DLD1 (cell line): Measurements from ENCODE around the gene TFCP2L1.
"Not testable (repeated sequence)": the region's sequence is repeated elsewhere in the genome, so short reads cannot be mapped to it uniquely, and the experiment has no call there.

Source experiments
- in situ Hi-C: cut with HindIII; loops from 2 replicates; pipeline ENCODE4 v1.10.0; 2017; ENCODE audit warnings: low sequenced_read_pairs

TFCP2L1 gene

DNA sequence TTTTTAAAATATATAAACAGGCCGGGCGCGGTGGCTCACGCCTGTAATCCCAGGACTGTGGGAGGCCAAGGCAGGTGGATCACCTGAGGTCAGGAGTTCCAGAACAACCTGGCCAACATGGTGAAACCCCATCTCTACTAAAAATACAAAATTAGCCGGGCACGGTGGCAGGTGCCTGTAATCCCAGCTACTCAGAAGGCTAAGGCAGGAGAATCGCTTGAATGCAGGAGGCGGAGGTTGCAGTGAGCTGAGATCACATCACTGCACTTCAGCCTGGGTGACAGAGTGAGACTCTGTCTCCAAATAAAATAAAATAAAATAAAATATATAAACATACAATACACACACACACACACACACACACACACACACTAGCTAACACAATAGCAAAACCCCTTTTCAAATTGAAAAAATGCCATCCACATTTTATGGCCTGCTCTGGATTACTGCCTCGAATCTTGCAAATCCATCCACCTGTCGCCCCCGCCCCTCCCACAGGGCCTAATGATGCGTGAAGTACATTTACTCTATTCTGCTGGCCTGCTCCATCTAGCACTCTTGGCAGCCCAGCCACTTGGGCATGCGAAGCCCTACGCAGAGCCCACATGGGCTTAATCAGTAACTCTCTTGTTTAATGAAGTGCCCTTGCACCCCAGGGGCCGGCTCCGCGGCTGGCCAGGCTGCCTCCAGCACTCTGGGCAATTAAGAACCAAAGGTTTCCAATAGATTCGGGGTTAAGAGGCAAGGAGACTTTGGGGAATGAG is 57.4 kb downstream of the TFCP2L1 start:
- in situ Hi-C loops: not testable (repeated sequence)

DNA sequence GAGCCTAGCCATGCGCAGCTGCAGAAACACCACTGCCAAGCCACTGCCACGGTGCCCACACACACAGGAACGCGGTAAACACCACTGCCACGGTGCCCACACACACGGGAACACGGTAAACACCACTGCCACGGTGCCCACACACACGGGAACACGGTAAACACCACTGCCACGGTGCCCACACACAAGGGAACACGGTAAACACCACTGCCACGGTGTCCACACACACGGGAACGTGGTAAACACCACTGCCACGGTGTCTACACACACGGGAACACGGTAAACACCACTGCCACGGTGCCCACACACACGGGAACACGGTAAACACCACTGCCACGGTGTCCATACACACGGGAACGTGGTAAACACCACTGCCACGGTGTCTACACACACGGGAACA is 59.3 kb downstream of the TFCP2L1 start:
- in situ Hi-C loops: not testable (repeated sequence)

GRCh38 chr2:121220995-121221394 is 64.0 kb downstream of the TFCP2L1 start:
- in situ Hi-C loops: no loop called here

DNA sequence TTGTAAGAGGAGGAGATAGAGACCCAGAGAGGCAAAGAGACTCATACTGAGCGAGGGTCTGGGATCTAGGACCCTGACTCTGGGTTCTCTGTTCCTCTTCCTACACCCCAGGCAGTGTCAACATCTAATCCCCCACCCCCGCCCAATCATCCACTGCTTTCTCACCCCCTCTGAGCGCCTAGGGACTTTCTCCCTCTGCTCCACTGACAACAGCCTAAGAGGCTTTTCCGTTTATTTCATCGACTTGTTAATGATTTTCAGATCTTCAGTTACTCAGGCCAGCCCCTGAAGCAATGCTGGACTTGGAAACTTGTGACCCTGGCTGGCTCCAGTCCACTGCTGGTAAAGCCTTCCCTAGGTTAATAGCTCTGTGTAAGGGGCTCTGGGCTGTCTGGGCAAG is 65.1 kb downstream of the TFCP2L1 start:
- in situ Hi-C loops: no loop called here

DNA sequence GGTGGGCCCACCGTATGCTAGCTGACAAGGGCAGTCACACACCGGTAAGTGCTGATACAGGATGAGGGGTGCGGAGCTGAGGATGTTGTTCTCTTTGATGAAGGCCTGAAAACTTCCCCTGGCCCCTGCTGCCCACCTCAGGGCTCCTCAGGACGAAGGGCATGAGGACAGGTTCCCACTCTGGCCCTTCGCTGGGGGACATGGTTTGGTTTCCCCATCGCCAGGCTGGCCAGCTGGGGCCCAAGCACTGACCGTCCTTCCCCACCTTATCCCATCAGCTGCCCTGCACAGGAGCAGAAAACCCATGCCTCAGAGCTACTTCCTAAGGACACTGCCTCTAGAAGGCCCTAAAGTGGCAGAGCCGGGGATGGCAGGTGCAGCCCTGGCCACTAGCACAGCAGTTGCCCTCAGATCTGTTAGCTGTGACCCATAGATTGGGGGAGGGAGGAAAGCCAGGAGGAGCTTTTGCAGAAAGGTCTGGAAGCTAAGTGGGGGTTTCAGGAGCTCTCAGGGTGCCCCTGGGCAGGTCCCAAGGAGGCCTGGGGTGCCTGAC is 66.5 kb downstream of the TFCP2L1 start:
- in situ Hi-C loops: no loop called here

GRCh38 chr2:121217627-121218026 is 67.4 kb downstream of the TFCP2L1 start:
- in situ Hi-C loops: no loop called here

DNA sequence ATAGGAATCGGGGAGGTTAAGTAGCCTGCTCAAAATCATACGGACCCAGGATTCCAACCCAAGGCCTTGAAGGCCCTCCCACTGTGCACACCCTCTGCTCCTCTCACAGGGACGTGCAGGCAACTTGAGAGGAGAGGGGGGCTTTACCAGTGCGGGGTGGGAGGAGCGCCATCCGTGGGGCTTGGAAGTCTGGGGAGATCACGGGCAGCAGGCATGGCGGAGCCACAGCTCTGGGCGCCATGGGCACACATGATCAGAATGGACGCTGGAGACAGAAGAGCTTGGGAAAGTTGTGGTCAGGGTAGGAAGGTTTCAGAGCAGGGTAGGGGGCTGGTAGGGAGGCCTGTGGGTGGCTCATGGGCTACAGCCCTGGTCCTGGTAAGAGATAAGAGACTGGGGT is 70.7 kb downstream of the TFCP2L1 start:
- in situ Hi-C loops: no loop called here

- in situ Hi-C loops: no loop called here
These were observed 71.6 kb downstream of the TFCP2L1 start for GRCh38 chr2:121213386-121213785.

GRCh38 chr2:121212661-121213325 is 72.2 kb downstream of the TFCP2L1 start:
- in situ Hi-C loops: no loop called here

DNA sequence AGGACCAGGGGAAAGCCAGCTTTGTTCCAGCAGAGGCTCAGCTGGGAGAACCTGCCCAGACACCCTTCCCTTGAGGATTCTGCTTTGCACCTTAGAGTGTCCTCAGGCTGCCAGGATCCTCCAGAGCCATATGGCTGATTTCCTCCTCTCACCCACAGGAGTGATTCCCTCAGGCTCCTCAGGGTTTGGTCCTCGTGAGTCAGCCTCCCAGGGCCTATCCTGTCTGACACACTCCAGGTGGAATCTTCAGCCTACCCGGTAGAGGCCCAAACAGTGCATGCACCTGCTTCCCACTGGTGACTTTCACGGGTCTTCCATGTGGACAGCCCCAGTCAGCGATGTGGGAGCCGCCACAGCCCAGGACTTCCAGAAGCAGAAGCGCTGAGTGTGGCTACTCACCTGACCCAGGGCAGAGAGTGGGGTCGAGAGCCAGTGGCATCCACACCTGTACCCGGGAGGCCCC is 73.3 kb downstream of the TFCP2L1 start:
- in situ Hi-C loops: no loop called here

DNA sequence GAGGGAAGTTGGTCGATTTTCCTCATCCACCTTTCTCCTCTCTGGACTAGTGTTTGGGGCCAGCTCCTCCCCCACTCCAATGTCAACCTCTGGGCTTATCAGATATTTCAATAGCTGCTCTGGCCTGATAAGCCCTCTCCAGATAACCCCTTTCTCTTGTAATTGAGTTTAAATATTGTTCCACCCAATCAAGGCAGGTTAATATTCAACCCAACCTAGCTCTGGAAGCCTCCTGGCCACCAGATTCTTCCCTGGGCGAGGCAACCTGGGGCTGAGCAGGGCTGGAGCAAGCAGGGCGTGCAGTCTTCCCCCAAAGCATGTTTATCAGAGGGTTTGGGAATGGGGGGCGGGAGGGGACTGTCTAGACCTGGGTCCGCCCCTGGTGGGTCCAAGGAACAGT is 73.8 kb downstream of the TFCP2L1 start:
- in situ Hi-C loops: no loop called here

DNA sequence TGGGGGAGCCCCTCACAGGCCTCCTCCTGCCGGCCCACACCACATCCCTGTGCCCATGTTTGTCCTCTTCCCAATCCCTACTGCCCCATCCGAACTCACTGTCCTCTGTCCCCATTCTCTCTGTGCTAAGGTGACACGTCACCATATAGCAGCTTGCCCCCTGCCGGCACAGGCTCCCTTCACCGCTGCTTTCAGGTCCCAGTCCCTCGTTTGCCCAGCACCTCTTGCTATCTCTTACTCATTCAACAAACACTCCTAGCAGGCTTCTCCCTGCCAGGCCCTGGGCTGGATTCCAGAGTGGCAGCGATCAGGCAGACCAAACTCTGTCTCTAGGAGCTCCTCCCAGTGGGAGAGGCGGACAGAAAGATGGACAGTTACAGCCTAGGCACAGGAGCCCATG is 74.3 kb downstream of the TFCP2L1 start:
- in situ Hi-C loops: no loop called here

- in situ Hi-C loops: no loop called here
These were observed 75.9 kb downstream of the TFCP2L1 start for GRCh38 chr2:121209014-121209610.

- in situ Hi-C loops: no loop called here
These were observed 77.5 kb downstream of the TFCP2L1 start for GRCh38 chr2:121207494-121207893.

GRCh38 chr2:121205321-121205942 is 79.6 kb downstream of the TFCP2L1 start:
- in situ Hi-C loops: no loop called here

GRCh38 chr2:121203591-121204249 is 81.3 kb downstream of the TFCP2L1 start:
- in situ Hi-C loops: no loop called here

- in situ Hi-C loops: no loop called here
These were observed 82.3 kb downstream of the TFCP2L1 start for GRCh38 chr2:121202541-121203310.

DNA sequence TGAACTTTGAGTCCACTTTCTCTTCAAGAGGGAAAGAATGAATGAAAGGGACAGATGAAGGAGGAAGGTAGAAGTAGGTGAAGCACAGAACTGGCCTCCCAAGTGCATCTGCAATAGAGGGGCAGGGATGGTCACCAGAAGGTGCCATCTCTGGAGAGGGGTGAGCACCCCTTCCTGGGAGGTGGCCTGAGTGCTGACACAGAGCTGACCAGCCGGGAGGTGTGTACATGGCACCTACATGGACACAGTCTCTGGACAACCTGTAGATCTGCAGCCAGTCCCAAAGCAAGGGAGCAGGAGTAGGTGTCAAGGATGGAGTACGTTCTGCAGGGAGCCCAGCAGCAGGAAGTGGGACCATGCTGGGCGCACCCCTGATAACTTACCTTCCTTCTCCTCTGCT is 83.2 kb downstream of the TFCP2L1 start:
- in situ Hi-C loops: no loop called here

DNA sequence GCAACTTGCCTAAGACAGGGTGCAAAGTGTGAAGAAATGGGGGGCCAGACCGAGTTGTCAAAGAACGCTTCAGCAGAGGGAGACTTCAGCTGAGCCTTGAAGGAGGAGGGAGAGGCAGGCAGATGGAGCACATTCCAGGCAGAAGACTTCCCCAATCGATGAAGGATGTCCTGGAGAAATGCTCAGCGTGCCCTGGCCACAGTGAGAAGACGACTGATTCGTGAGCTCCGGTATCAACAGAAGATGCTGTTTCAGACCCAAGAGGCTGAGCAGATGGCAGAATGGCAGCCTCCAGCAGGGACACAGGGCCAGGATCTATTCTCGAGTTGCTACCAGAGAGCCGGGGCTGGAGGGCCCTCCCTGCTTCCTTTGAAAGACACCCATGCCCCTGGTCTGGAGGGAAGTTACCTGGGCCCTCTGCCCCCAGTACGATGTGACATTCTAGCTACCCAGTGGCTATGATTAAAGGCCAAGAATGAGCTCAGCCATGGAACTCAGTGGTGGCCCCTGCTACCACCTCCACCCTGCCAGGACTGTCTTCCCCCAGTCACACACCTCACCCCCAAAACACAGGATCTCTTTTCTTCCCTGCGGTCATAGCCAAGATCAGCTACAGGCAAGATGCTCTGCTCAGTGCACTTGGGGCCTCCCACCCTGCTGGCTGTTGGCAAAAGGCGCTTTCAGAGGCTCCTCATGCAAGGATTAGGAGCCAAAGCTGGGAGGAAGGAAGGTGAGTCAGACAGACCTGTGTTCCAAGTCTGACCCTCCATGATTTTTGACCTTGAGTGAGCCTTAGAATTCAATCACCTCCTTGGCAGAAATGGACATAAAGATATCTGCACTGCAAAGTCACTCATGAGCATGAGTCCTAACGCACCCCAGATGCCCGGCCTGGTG is 84.3 kb downstream of the TFCP2L1 start:
- in situ Hi-C loops: no loop called here
